Measurements from ENCODE around the gene SFR1.
"Not testable (repeated sequence)": the region's sequence is repeated elsewhere in the genome, so short reads cannot be mapped to it uniquely, and the experiment has no call there.

The SFR1 gene

GRCh38 chr10:104155591-104155990 lies 33.6 kb downstream of the SFR1 start:
- no peak for DNase-seq (ENCODE audit: low spot score)
- peak; percentile 61 for FAIRE-seq

- no peak for FAIRE-seq
- no peak for DNase-seq (ENCODE audit: low spot score)
These were observed 48.8 kb downstream of the SFR1 start for GRCh38 chr10:104170610-104171254.

GRCh38 chr10:104174136-104174535 lies 52.2 kb downstream of the SFR1 start:
- not testable (repeated sequence) for DNase-seq (ENCODE audit: low spot score); FAIRE-seq

Data from urothelium cell line (cell line).